Ovary (tissue), 3 donors: Measurements from ENCODE around the gene TMEM30A.

Source experiments
- POLR2A ChIP-seq: fragments of 450-650 bp; IDR thresholded peaks from one replicate; pipeline ENCODE4 v1.6.1; 2017; ENCODE audit warnings: antibody characterized with exemption, mild to moderate bottlenecking, moderate library complexity
- TF ChIP-seq, protein P1 (sequence below), 3 donors: fragments of 450-650 bp in 2 of 3; fragments of 200-600 bp in 1 of 3; IDR thresholded peaks; one replicate each; pipeline versions ENCODE4 v1.5.1 to v1.8.0; 2016 to 2022; ENCODE audit warnings: antibody characterized with exemption in 3 of 3, mild to moderate bottlenecking in 1 of 3
- donor health status: DM: no; HTN: no; CAD: no.

DNA sequence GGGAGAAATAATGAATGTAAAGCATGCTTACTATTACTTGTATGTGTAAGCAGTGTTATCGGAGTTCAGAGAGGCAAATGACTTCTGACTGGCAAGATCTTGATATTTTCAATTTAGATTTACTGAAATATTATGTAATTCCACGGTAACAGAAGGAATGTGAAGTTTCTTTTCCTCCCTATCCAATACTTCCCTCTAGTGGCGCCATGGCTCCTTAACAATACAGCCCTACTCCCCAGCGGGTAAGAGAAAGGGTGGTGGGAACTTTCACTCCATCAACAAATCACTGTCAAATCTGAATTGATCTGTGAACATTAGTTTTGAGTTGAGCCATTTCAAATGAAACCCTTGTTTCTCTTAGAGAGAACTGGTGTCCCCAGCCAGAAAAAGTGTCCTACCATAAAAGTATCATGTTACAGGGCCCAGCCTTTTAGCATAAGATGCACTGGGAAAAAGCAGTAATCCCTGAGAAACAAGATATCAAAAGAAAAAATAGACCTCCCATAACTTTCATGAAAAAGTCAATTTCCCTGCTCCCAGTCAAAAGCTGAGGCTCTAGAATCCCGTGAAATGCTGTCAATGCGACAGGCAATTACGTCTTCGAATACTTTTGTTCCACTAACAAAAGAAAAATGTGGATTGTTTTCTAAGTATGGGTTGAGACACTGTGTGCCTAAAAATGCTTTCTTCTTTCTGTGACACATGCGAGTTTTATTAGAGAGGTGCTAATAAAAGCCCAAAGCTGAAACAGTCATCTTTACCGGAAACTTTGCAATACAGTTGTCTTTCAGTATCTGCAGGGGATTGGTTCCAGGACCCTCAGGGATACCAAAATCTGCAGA, 53.9 kb downstream of the TMEM30A start:
- TF ChIP-seq, protein P1, sequence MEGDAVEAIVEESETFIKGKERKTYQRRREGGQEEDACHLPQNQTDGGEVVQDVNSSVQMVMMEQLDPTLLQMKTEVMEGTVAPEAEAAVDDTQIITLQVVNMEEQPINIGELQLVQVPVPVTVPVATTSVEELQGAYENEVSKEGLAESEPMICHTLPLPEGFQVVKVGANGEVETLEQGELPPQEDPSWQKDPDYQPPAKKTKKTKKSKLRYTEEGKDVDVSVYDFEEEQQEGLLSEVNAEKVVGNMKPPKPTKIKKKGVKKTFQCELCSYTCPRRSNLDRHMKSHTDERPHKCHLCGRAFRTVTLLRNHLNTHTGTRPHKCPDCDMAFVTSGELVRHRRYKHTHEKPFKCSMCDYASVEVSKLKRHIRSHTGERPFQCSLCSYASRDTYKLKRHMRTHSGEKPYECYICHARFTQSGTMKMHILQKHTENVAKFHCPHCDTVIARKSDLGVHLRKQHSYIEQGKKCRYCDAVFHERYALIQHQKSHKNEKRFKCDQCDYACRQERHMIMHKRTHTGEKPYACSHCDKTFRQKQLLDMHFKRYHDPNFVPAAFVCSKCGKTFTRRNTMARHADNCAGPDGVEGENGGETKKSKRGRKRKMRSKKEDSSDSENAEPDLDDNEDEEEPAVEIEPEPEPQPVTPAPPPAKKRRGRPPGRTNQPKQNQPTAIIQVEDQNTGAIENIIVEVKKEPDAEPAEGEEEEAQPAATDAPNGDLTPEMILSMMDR (IDR thresholded peaks at IDR 0.05), result peak; percentile 13 to 44 (median 43)
- no peak for TF ChIP-seq POLR2A
